CD4-positive, alpha-beta T cell treated with Interleukin-6 for 4 hours (primary cell): Measurements from ENCODE around the gene SPTSSB.

Experiments
- DNase-seq: peaks from one replicate; pipeline ENCODE4 v3.0.0-alpha.2; 2020; ENCODE audit warnings: mixed read lengths

The SPTSSB gene

GRCh38 chr3:161390200-161390599, 18.9 kb upstream of the SPTSSB start:
- no peak for DNase-seq

GRCh38 chr3:161389445-161390035, 18.2 kb upstream of the SPTSSB start:
- no peak for DNase-seq

- DNase-seq: no peak
These were observed 17.5 kb upstream of the SPTSSB start for GRCh38 chr3:161388855-161389254.

- no peak for DNase-seq
These were observed 15.9 kb upstream of the SPTSSB start for GRCh38 chr3:161386991-161387770.

GRCh38 chr3:161372321-161373260, 1.3 kb upstream of the SPTSSB start:
- DNase-seq: peak; percentile 45

- DNase-seq: no peak
These were observed 1.8 kb downstream of the SPTSSB start for GRCh38 chr3:161369531-161369930.

- no peak for DNase-seq
These were observed 5.2 kb downstream of the SPTSSB start for GRCh38 chr3:161366094-161366493.

GRCh38 chr3:161358488-161358887, 12.8 kb downstream of the SPTSSB start:
- DNase-seq: no peak

GRCh38 chr3:161356287-161356686, 15.0 kb downstream of the SPTSSB start:
- no peak for DNase-seq

GRCh38 chr3:161355508-161355907, 15.8 kb downstream of the SPTSSB start:
- no peak for DNase-seq

GRCh38 chr3:161354554-161354953, 16.8 kb downstream of the SPTSSB start:
- DNase-seq: no peak

GRCh38 chr3:161351330-161351729, 20.0 kb downstream of the SPTSSB start:
- no peak for DNase-seq

- no peak for DNase-seq
These were observed 20.4 kb downstream of the SPTSSB start for GRCh38 chr3:161350916-161351315.

- peak; percentile 51 for DNase-seq
These were observed 21.6 kb downstream of the SPTSSB start for GRCh38 chr3:161349529-161350312.

- DNase-seq: no peak
These were observed 22.4 kb downstream of the SPTSSB start for GRCh38 chr3:161348796-161349400.

- no peak for DNase-seq
These were observed 23.6 kb downstream of the SPTSSB start for GRCh38 chr3:161347726-161348125.

- no peak for DNase-seq
These were observed 26.3 kb downstream of the SPTSSB start for GRCh38 chr3:161345023-161345422.

- no peak for DNase-seq
These were observed 27.3 kb downstream of the SPTSSB start for GRCh38 chr3:161343986-161344385.

GRCh38 chr3:161343540-161343939, 27.8 kb downstream of the SPTSSB start:
- DNase-seq: no peak

GRCh38 chr3:161342629-161343028, 28.7 kb downstream of the SPTSSB start:
- no peak for DNase-seq

- DNase-seq: no peak
These were observed 31.5 kb downstream of the SPTSSB start for GRCh38 chr3:161339517-161340500.
